HL-60 (cell line): Measurements from ENCODE around the gene CNTN5.

Experiments used
- DNase-seq, 2 experiments: peaks; one replicate each; pipeline ENCODE4 v3.0.0-alpha.2; 2010 to 2020; ENCODE audit warnings: low read depth in 1 of 2, low spot score in 1 of 2
- H3K27ac ChIP-seq: fragments of 250-450 bp; sonication (Bioruptor Pico); replicated peaks from 2 replicates; pipeline ENCODE4 v1.5.1; 2020; ENCODE audit warnings: mild to moderate bottlenecking, moderate library complexity
- H3K27me3 ChIP-seq: fragments of 250-450 bp; sonication (Bioruptor Pico); 2 replicates; pipeline ENCODE4 v1.5.1; 2021; ENCODE audit warnings: mild to moderate bottlenecking, moderate library complexity; ENCODE audit not compliant: insufficient read depth, poor library complexity, severe bottlenecking
- H3K4me3 ChIP-seq: replicated peaks from 2 replicates; pipeline ENCODE4 v1.5.1; 2011; ENCODE audit warnings: mild to moderate bottlenecking, control low read depth, low read length; ENCODE audit not compliant: insufficient read depth
- CTCF ChIP-seq: IDR thresholded peaks from one replicate; pipeline ENCODE4 v1.5.1; 2011; ENCODE audit warnings: low read length, control low read depth, inconsistent platforms; ENCODE audit not compliant: insufficient read depth
- GABPA ChIP-seq: IDR thresholded peaks from 2 replicates; pipeline ENCODE4 v1.6.1; 2012; ENCODE audit warnings: low read depth
- POLR2AphosphoS5 ChIP-seq: IDR thresholded peaks from 2 replicates; pipeline ENCODE4 v1.6.1; 2012; ENCODE audit warnings: low read depth
- REST ChIP-seq: IDR thresholded peaks from 2 replicates; pipeline ENCODE4 v1.6.1; 2012; ENCODE audit warnings: low read depth; ENCODE audit not compliant: insufficient replicate concordance
- SPI1 ChIP-seq: IDR thresholded peaks from 2 replicates; pipeline ENCODE4 v1.6.1; 2012; ENCODE audit warnings: low read depth, mild to moderate bottlenecking, borderline replicate concordance

Gene CNTN5

GRCh38 chr11:99614352-99614751 is 593.6 kb downstream of the CNTN5 start:
- DNase-seq = no peak
- H3K4me3 ChIP-seq = no peak overlapping the region
- H3K27ac ChIP-seq = no peak overlapping the region
- no peak for TF ChIP-seq CTCF
- no peak for TF ChIP-seq REST
- TF ChIP-seq SPI1 = no peak
- no peak for TF ChIP-seq POLR2AphosphoS5
- no peak for TF ChIP-seq GABPA
- H3K27me3 ChIP-seq = no peaks in the 10 kb centered on the region

GRCh38 chr11:99630629-99631028 is 609.9 kb downstream of the CNTN5 start:
- TF ChIP-seq GABPA (no peak), SPI1 (no peak), REST (no peak), POLR2AphosphoS5 (no peak), CTCF (no peak)

GRCh38 chr11:99631618-99632017 is 610.9 kb downstream of the CNTN5 start:
- TF ChIP-seq REST (no peak), POLR2AphosphoS5 (no peak), CTCF (no peak), SPI1 (no peak), GABPA (no peak)
- H3K4me3 ChIP-seq = no peak overlapping the region
- H3K27ac ChIP-seq = no peak overlapping the region
- H3K27me3 ChIP-seq = no peaks in the 10 kb centered on the region
- no peak for DNase-seq

More at GRCh38 chr11:99630629-99631028, 609.9 kb downstream of the CNTN5 start:
- Histone ChIP-seq H3K27ac (no peak overlapping the region), H3K4me3 (no peak overlapping the region), H3K27me3 (no peaks in the 10 kb centered on the region)
- DNase-seq = no peak
